Fibroblast of peridontal ligament (primary cell): ENCODE measurements around the gene WHRN.

Experiments used
- DNase-seq: peaks from one replicate; pipeline ENCODE4 v3.0.0-alpha.2; 2010; ENCODE audit errors: extremely low read depth

The WHRN gene

GRCh38 chr9:114397848-114398605, 107.2 kb downstream of the WHRN start:
- peak; percentile 85 for DNase-seq

- DNase-seq: no peak
These were observed 107.9 kb downstream of the WHRN start for GRCh38 chr9:114397219-114397847.

- DNase-seq: peak; percentile 90
These were observed 108.6 kb downstream of the WHRN start for GRCh38 chr9:114396558-114397218.

- DNase-seq: no peak
These were observed 109.5 kb downstream of the WHRN start for GRCh38 chr9:114395768-114396167.

GRCh38 chr9:114395334-114395617, 110.0 kb downstream of the WHRN start:
- DNase-seq: no peak

- no peak for DNase-seq
These were observed 110.5 kb downstream of the WHRN start for GRCh38 chr9:114394523-114395333.

- no peak for DNase-seq
These were observed 112.5 kb downstream of the WHRN start for GRCh38 chr9:114392749-114393112.

- no peak for DNase-seq
These were observed 114.3 kb downstream of the WHRN start for GRCh38 chr9:114390952-114391351.

GRCh38 chr9:114389612-114390368, 115.5 kb downstream of the WHRN start:
- no peak for DNase-seq

GRCh38 chr9:114388764-114389375, 116.4 kb downstream of the WHRN start:
- no peak for DNase-seq

- no peak for DNase-seq
These were observed 117.0 kb downstream of the WHRN start for GRCh38 chr9:114388357-114388682.

- peak; percentile 74 for DNase-seq
These were observed 117.5 kb downstream of the WHRN start, which contains the start of gene AKNA for GRCh38 chr9:114387680-114388356. Gene AKNA, minus strand, starts transcription at chr9:114387982. Its CDS starts 6,649 bp downstream, at chr9:114381333.

GRCh38 chr9:114386886-114387679, 118.2 kb downstream of the WHRN start:
- no peak for DNase-seq

GRCh38 chr9:114386361-114386885, 118.8 kb downstream of the WHRN start:
- DNase-seq: no peak

- peak; percentile 81 for DNase-seq
These were observed 119.7 kb downstream of the WHRN start for GRCh38 chr9:114385397-114386181.

- DNase-seq: no peak
These were observed 120.4 kb downstream of the WHRN start for GRCh38 chr9:114384836-114385396.

- no peak for DNase-seq
These were observed 120.9 kb downstream of the WHRN start for GRCh38 chr9:114384341-114384740.

- peak; percentile 84 for DNase-seq
These were observed 121.6 kb downstream of the WHRN start for GRCh38 chr9:114383521-114384231.
